ENCODE measurements around the gene CDC42BPA. TPM values are rescaled to one million over a fixed set of nuclear protein-coding genes. Genes with fewer than 3 reads are reported as not detected.

Gene CDC42BPA
- total RNA-seq, 1 experiment from 2014 or later, result 25.2 TPM

- H3K4me1 Mint-ChIP-seq, result peaks cover 49% of the 10 kb centered on the region
- POLR2A ChIA-PET, result interaction anchor here (0.9 kb wide), 1 partner anchor 38 kb away, joined by 3 read pairs; no protein-coding TSS in a partner anchor
- TF ChIP-seq PRDM15 (CRISPR knock-in tag; IDR thresholded peaks at IDR 0.05) (peak; percentile 49; the same call in 1 of the 2 replicates), ZBTB21 (CRISPR knock-in tag; IDR thresholded peaks at IDR 0.05; ENCODE audit: borderline replicate concordance) (no peak), ATF2 (CRISPR knock-in tag; IDR thresholded peaks at IDR 0.05; ENCODE audit: borderline replicate concordance, low read depth) (no peak), FOXK1 (CRISPR knock-in tag; IDR thresholded peaks at IDR 0.05) (0 out of 2 replicates have a peak, but pooled peaks have one; percentile 9), ZNF425 (CRISPR knock-in tag; conservative IDR thresholded peaks at IDR 0.05) (no peak), FOXJ3 (CRISPR knock-in tag; IDR thresholded peaks at IDR 0.05; ENCODE audit: borderline replicate concordance) (no peak), IRF1 (CRISPR knock-in tag; IDR thresholded peaks at IDR 0.05) (no peak), E2F1 (CRISPR knock-in tag; IDR thresholded peaks at IDR 0.05) (no peak), GABPB1 (CRISPR knock-in tag; IDR thresholded peaks at IDR 0.05) (no peak), HMGXB4 (CRISPR knock-in tag; IDR thresholded peaks at IDR 0.05) (no peak), OVOL2 (CRISPR knock-in tag; IDR thresholded peaks at IDR 0.05; ENCODE audit: borderline replicate concordance) (no peak), TP53 (CRISPR knock-in tag; IDR thresholded peaks at IDR 0.05) (no peak), FOXP1 (CRISPR knock-in tag; IDR thresholded peaks at IDR 0.05; ENCODE audit: borderline replicate concordance) (no peak), STAT6 (CRISPR knock-in tag; conservative IDR thresholded peaks at IDR 0.05; ENCODE audit: low read depth) (no peak), ZSCAN18 (CRISPR knock-in tag; IDR thresholded peaks at IDR 0.05) (no peak), AR (CRISPR knock-in tag; IDR thresholded peaks at IDR 0.05) (no peak), NFYB (CRISPR knock-in tag; conservative IDR thresholded peaks at IDR 0.05; ENCODE audit: low read depth) (no peak), ETV6 (CRISPR knock-in tag; IDR thresholded peaks at IDR 0.05) (peak; percentile 30; the same call in 1 of the 2 replicates)
Measured at GRCh38 chr1:227356620-227357146, 38.4 kb upstream of the CDC42BPA start.

More at GRCh38 chr1:227356620-227357146, 38.4 kb upstream of the CDC42BPA start:
- ATAC-seq, result peak; percentile 94
- peak; percentile 46 for DNase-seq (ENCODE audit: low spot score)
- CTCF ChIA-PET, result interaction anchor here (0.6 to 1.8 kb wide), 2 partner anchors 13 to 808 kb away, joined by 5 to 8 read pairs; no protein-coding TSS in a partner anchor
- H3K4me3 Mint-ChIP-seq, result no peak overlapping the region; the same call in 1 of the 2 replicates
- no peaks in the 10 kb centered on the region for H3K9me3 Mint-ChIP-seq
- H3K27ac Mint-ChIP-seq, result peak overlapping the region; percentile 64
- peaks cover 6% of the 10 kb centered on the region for H3K27me3 Mint-ChIP-seq (ENCODE audit: low read depth)
- no peaks in the 10 kb centered on the region for H3K36me3 Mint-ChIP-seq
